GM19035 (cell line): Measurements from ENCODE around the gene CMTR2.
"Not testable (repeated sequence)": the region's sequence is repeated elsewhere in the genome, so short reads cannot be mapped to it uniquely, and the experiment has no call there.

Experiments
- ATAC-seq: cut with Tn5 transposase; IDR thresholded peaks from one replicate; pipeline ENCODE4 v1.9.1; 2021; ENCODE audit not compliant: unreplicated experiment

The CMTR2 gene

GRCh38 chr16:71288890-71289731 is at the start of gene CMTR2:
CMTR2 (minus strand) TSS chr16:71289402; CDS start chr16:71285920, 3,482 bp downstream.
- peak; percentile 89 for ATAC-seq

- no peak for ATAC-seq
Measured at GRCh38 chr16:71338632-71339031, 49.4 kb upstream of the CMTR2 start.

- ATAC-seq, result no peak
Measured at GRCh38 chr16:71338193-71338592, 49.0 kb upstream of the CMTR2 start.

GRCh38 chr16:71337631-71338030 is 48.4 kb upstream of the CMTR2 start:
- no peak for ATAC-seq

GRCh38 chr16:71328151-71328550 is 38.9 kb upstream of the CMTR2 start:
- no peak for ATAC-seq

- ATAC-seq, result no peak
Measured at GRCh38 chr16:71327720-71328119, 38.5 kb upstream of the CMTR2 start.

- ATAC-seq, result no peak
Measured at GRCh38 chr16:71319999-71320398, 30.8 kb upstream of the CMTR2 start.

GRCh38 chr16:71315269-71315668 is 26.1 kb upstream of the CMTR2 start:
- no peak for ATAC-seq

- ATAC-seq, result not testable (repeated sequence)
Measured at GRCh38 chr16:71313591-71313990, 24.4 kb upstream of the CMTR2 start.

- no peak for ATAC-seq
Measured at GRCh38 chr16:71311553-71312158, 22.5 kb upstream of the CMTR2 start.

- no peak for ATAC-seq
Measured at GRCh38 chr16:71303938-71304337, 14.7 kb upstream of the CMTR2 start.

- ATAC-seq, result no peak
Measured at GRCh38 chr16:71297341-71297634, 8.1 kb upstream of the CMTR2 start.

GRCh38 chr16:71296584-71297340 is 7.6 kb upstream of the CMTR2 start:
- ATAC-seq, result no peak

GRCh38 chr16:71295950-71296349 is 6.7 kb upstream of the CMTR2 start:
- ATAC-seq, result no peak

- ATAC-seq, result no peak
Measured at GRCh38 chr16:71293919-71294318, 4.7 kb upstream of the CMTR2 start.

- not testable (repeated sequence) for ATAC-seq
Measured at GRCh38 chr16:71292095-71292494, 2.9 kb upstream of the CMTR2 start.

GRCh38 chr16:71289732-71290062 is 495 bp upstream of the CMTR2 start:
- no peak for ATAC-seq

GRCh38 chr16:71288570-71288889 is 672 bp downstream of the CMTR2 start:
- ATAC-seq, result no peak

GRCh38 chr16:71287911-71288310 is 1.3 kb downstream of the CMTR2 start:
- no peak for ATAC-seq

GRCh38 chr16:71287454-71287853 is 1.7 kb downstream of the CMTR2 start:
- ATAC-seq, result no peak

GRCh38 chr16:71283612-71284011 is 5.6 kb downstream of the CMTR2 start:
- ATAC-seq, result no peak

- no peak for ATAC-seq
Measured at GRCh38 chr16:71282943-71283342, 6.3 kb downstream of the CMTR2 start.
